ENCODE data around the gene CEP131.
A peak's percentile ranks its signal among the peaks of the same experiment; 100 is the strongest.

CEP131 gene

DNA sequence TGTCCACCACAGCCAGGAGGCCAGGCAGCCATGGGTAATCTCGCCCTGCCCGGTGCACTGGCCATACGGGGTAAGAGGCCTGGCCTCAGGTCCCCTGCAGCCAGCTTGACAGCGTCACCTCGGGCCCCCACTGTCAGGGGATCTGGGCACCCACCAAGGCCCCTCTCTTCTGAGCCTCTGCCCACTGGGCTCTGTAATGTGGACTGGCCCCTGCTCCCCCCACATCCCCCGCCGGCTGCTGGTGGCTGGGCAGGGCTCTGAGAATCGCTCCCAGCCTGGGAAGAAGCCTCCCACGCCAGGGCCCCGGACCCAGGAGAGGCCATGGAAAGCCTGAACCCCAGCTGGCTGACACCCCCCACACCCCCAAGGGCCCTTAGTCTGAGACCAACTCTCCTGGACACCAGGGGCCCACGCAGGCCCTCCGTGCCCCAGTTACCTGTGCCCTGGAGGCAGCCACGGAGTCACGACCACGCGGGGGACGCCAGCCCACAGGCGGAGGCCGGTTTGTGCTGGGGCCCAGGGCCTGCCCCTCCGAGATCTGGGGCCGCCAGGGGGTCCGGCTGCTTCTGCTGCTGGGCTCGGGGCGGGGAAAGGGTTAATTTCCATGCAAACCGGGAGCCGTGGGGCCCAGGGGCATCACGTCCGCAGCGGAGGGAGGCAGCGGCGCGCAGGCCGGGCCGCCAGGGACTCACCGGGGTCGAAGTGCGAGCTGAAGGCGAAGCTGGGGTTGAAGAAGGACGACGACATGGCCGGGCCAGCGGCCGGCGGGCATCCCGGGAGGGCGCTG, 57.3 kb downstream of the CEP131 start, which contains the start of gene PVALEF:
Gene PVALEF, plus strand, starts transcription at position 262 of the 787 bp plus-strand sequence. CDS start 15,720 bp downstream, outside the sequence.
- TF ChIP-seq, protein P1, sequence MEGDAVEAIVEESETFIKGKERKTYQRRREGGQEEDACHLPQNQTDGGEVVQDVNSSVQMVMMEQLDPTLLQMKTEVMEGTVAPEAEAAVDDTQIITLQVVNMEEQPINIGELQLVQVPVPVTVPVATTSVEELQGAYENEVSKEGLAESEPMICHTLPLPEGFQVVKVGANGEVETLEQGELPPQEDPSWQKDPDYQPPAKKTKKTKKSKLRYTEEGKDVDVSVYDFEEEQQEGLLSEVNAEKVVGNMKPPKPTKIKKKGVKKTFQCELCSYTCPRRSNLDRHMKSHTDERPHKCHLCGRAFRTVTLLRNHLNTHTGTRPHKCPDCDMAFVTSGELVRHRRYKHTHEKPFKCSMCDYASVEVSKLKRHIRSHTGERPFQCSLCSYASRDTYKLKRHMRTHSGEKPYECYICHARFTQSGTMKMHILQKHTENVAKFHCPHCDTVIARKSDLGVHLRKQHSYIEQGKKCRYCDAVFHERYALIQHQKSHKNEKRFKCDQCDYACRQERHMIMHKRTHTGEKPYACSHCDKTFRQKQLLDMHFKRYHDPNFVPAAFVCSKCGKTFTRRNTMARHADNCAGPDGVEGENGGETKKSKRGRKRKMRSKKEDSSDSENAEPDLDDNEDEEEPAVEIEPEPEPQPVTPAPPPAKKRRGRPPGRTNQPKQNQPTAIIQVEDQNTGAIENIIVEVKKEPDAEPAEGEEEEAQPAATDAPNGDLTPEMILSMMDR (IDR thresholded peaks at IDR 0.05; ENCODE audit: insufficient read depth, missing control alignments), result no peak
- FAIRE-seq (no peak), DNase-seq (ENCODE audit: insufficient read length, low spot score) (no peak)

DNA sequence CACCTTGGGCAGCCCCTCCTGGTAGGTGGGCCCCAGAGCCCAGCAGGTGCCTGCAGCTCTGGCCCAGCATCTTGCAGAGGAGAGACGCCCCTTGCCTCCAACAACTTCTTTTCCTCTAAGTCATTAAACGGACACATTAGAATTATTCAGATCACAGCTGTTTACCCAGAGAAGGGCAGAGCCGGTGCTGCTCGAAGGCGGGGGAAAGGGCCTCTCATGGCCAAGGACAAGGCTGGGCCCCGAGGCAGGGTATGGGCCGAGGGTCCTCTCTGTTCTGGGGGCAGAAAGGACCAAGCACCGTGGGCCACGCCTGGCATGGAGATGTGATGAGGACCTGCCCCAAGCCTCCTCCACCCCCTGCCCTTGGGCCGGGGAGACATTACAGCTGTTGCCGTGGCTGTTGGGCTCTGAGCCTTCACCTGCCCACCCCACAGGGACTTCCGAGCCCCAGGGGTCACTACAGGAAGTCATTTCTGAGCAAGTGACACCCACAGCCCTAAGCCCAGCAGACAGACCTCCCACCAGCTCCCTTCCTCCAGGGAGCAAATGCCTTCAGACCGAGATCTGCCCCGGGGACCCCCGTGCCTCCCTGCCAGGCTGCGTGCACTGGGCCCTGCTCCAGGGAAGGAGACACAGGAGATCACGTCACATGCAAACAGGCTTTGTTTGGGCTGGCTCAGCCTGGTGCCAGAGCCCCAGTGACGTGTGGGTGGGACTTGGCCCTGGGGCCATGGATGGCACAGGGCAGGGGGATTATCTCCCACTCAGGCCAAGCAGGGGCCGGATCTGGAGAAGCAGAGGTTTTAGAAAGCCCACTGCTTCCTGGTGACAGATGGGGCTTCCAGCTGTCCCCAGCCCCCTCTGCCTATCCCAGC, 58.2 kb downstream of the CEP131 start:
- TF ChIP-seq, protein P1 (IDR thresholded peaks at IDR 0.05; ENCODE audit: insufficient read depth, missing control alignments), result no peak
- DNase-seq (ENCODE audit: insufficient read length, low spot score) (peak; percentile 71), FAIRE-seq (no peak)

DNA sequence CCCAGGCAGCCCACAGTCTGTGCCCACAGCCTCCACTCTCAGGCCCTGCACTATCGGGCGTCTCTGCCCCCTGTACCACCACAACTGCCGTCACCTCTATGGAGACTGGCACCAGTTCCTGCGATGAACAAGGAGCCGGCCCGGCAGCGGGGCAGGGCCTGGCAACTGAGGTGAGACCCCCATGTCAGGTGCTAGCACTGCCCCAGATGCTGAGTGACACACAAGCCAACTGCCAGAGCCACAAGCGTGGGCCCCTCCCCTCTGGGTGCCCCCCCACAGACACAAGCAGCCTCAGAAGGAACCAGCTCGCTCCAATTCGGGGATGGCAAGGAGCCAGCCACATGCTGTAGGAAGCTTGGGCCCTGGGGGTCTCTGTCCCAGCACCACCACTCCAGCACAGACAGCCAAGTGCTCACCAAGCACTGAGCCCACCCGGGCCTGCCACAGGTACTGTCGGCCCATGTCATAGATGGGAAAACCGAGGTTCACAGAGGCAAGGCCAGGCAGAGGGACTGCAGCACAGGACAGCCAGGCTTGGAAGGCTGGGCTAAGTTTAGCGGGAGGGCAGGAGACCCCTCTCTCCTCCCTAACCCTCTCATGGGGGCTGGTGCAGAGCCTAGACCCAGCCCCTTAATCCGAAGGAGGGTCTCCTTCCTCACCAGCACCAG, 58.9 kb downstream of the CEP131 start:
- TF ChIP-seq, protein P1 (IDR thresholded peaks at IDR 0.05; ENCODE audit: insufficient read depth, missing control alignments), result no peak
- DNase-seq (ENCODE audit: insufficient read length, low spot score) (no peak), FAIRE-seq (no peak)

GRCh38 chr17:81163051-81163695, 59.6 kb downstream of the CEP131 start:
- DNase-seq (ENCODE audit: insufficient read length, low spot score) (no peak), FAIRE-seq (no peak)
- TF ChIP-seq, protein P1 (IDR thresholded peaks at IDR 0.05; ENCODE audit: insufficient read depth, missing control alignments), result no peak

GRCh38 chr17:81162491-81162890, 60.3 kb downstream of the CEP131 start:
- no peak for DNase-seq (ENCODE audit: insufficient read length, low spot score)
- TF ChIP-seq, protein P1 (IDR thresholded peaks at IDR 0.05; ENCODE audit: insufficient read depth, missing control alignments), result no peak
- FAIRE-seq, result no peak

DNA sequence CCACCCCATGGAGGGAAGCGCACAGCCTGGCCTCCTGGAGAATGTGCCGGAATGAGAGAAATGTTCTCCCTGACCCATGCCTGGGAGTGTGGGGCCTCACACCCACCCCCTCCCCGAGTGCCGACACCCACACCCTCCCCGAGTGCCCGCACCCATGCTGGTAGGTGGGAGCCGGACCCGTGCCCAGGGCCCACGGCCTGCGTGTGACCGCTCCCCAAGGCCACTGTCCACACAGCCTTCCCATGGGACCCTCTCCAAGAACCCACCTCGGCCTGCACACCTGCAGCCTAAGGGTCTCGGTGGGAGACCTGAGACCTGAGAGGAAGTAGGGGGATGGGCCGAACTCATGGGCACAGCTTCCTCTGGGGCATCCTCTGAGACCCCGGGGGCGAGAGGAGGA, 60.8 kb downstream of the CEP131 start:
- no peak for FAIRE-seq
- DNase-seq (ENCODE audit: insufficient read length, low spot score), result no peak
- TF ChIP-seq, protein P1 (IDR thresholded peaks at IDR 0.05; ENCODE audit: insufficient read depth, missing control alignments), result no peak
